ENCODE data around the gene OR5K1. TPM values are rescaled to one million over a fixed set of nuclear protein-coding genes. Genes with fewer than 3 reads are reported as not detected.

Gene OR5K1
- total and polyA plus RNA-seq, 9 donors, result not detected

GRCh38 chr3:98482717-98483482, 19.9 kb downstream of the OR5K1 start:
- intact Hi-C loops (cut with DNase I), result no loop called here
- WGBS, 3 donors, result 69 to 80% (median 70%) methylated on average over 3 of the region's 3 CpGs
- H3K27me3 ChIP-seq, result no peaks in the 10 kb centered on the region
- DNase-seq, result no peak
- H3K4me1 ChIP-seq (ENCODE audit: insufficient read depth), result no peaks in the 10 kb centered on the region
- no peak overlapping the region for H3K4me3 ChIP-seq
- TF ChIP-seq EP300 (IDR thresholded peaks at IDR 0.05), result no peak
- TF ChIP-seq POLR2A (IDR thresholded peaks at IDR 0.05), result no peak
- TF ChIP-seq, protein P1, sequence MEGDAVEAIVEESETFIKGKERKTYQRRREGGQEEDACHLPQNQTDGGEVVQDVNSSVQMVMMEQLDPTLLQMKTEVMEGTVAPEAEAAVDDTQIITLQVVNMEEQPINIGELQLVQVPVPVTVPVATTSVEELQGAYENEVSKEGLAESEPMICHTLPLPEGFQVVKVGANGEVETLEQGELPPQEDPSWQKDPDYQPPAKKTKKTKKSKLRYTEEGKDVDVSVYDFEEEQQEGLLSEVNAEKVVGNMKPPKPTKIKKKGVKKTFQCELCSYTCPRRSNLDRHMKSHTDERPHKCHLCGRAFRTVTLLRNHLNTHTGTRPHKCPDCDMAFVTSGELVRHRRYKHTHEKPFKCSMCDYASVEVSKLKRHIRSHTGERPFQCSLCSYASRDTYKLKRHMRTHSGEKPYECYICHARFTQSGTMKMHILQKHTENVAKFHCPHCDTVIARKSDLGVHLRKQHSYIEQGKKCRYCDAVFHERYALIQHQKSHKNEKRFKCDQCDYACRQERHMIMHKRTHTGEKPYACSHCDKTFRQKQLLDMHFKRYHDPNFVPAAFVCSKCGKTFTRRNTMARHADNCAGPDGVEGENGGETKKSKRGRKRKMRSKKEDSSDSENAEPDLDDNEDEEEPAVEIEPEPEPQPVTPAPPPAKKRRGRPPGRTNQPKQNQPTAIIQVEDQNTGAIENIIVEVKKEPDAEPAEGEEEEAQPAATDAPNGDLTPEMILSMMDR (IDR thresholded peaks at IDR 0.05), result no peak
- H3K27ac ChIP-seq, result no peak overlapping the region
- no peaks in the 10 kb centered on the region for H3K36me3 ChIP-seq
- H3K9me3 ChIP-seq, result peaks cover 0 to 3% of the 10 kb centered on the region in 2 donors

GRCh38 chr3:98483626-98484025, 20.6 kb downstream of the OR5K1 start:
- peaks cover 0 to 3% of the 10 kb centered on the region in 2 donors for H3K9me3 ChIP-seq
- 81 to 88% (median 83%) methylated on average over 3 of the region's 3 CpGs for WGBS, 3 donors

DNA sequence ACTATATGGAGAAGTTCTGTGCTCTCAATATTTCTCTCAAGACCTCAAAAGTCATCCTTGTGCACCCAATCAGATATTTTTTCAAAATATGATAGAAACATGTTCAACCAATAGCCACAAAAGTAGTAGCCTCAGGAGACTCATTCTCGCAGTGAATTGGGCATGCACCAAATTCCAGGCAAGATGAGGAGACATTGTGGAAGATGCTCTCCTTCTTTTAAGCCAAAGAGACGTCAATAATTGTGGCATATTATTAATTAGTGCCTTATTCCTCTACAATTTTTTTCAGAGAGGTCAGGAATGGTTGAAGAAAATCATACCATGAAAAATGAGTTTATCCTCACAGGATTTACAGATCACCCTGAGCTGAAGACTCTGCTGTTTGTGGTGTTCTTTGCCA, 34.4 kb downstream of the OR5K1 start, which contains the start of gene OR5K2:
Gene OR5K2 (plus strand): TSS at position 301 of the 400 bp plus-strand sequence. CDS start 0 bp downstream, at position 301.
- TF ChIP-seq, protein P1 (IDR thresholded peaks at IDR 0.05), result no peak
- no peak for TF ChIP-seq EP300 (IDR thresholded peaks at IDR 0.05)
- TF ChIP-seq POLR2A (IDR thresholded peaks at IDR 0.05), result no peak

More at GRCh38 chr3:98483626-98484025, 20.6 kb downstream of the OR5K1 start:
- intact Hi-C loops (cut with DNase I), result no loop called here
- DNase-seq, result no peak
- H3K4me3 ChIP-seq, result no peak overlapping the region
- no peaks in the 10 kb centered on the region for H3K4me1 ChIP-seq (ENCODE audit: insufficient read depth)
- H3K27me3 ChIP-seq, result no peaks in the 10 kb centered on the region
- H3K27ac ChIP-seq, result no peak overlapping the region
- H3K36me3 ChIP-seq, result no peaks in the 10 kb centered on the region
- TF ChIP-seq, protein P1 (IDR thresholded peaks at IDR 0.05), result no peak
- TF ChIP-seq POLR2A (IDR thresholded peaks at IDR 0.05) (no peak), EP300 (IDR thresholded peaks at IDR 0.05) (no peak)

GRCh38 chr3:98500019-98500418, 37.0 kb downstream of the OR5K1 start:
- Histone ChIP-seq H3K36me3 (no peaks in the 10 kb centered on the region), H3K27me3 (no peaks in the 10 kb centered on the region), H3K9me3 (no peaks in the 10 kb centered on the region), H3K4me3 (no peak overlapping the region), H3K4me1 (ENCODE audit: insufficient read depth) (no peaks in the 10 kb centered on the region), H3K27ac (no peak overlapping the region)
- DNase-seq, result no peak
- intact Hi-C loops (cut with DNase I), result no loop called here
- 67 to 85% (median 75%) methylated on average over 4 of the region's 4 CpGs for WGBS, 3 donors
- TF ChIP-seq POLR2A (IDR thresholded peaks at IDR 0.05), result no peak

More for the DNA sequence above, 34.4 kb downstream of the OR5K1 start, which contains the start of gene OR5K2:
- Histone ChIP-seq H3K27ac (no peak within 1 kb of the TSS), H3K27me3 (no peaks in the 10 kb centered on the region), H3K9me3 (no peaks in the 10 kb centered on the region), H3K4me3 (no peak within 1 kb of the TSS), H3K4me1 (ENCODE audit: insufficient read depth) (no peaks in the 10 kb centered on the region), H3K36me3 (no peaks in the 10 kb centered on the region)
- intact Hi-C loops (cut with DNase I), result no loop called here
- WGBS, 3 donors, result 80 to 87% (median 82%) methylated on average over 2 of the region's 2 CpGs
- DNase-seq, result no peak

GRCh38 chr3:98501270-98501669, 38.3 kb downstream of the OR5K1 start:
- Histone ChIP-seq H3K27me3 (no peaks in the 10 kb centered on the region), H3K4me1 (ENCODE audit: insufficient read depth) (no peaks in the 10 kb centered on the region), H3K27ac (no peak overlapping the region), H3K36me3 (no peaks in the 10 kb centered on the region), H3K4me3 (no peak overlapping the region), H3K9me3 (no peaks in the 10 kb centered on the region)
- no peak for DNase-seq
- intact Hi-C loops (cut with DNase I), result no loop called here
- TF ChIP-seq POLR2A (IDR thresholded peaks at IDR 0.05) (no peak), EP300 (IDR thresholded peaks at IDR 0.05) (no peak)
- TF ChIP-seq, protein P1 (IDR thresholded peaks at IDR 0.05), result no peak
- 83 to 88% (median 84%) methylated on average over 4 of the region's 4 CpGs for WGBS, 3 donors

All from ovary (tissue), 9 donors.